T-helper 22 cell (primary cell): ENCODE results near the gene IL23A.
"Not testable (repeated sequence)": the region's sequence is repeated elsewhere in the genome, so short reads cannot be mapped to it uniquely, and the experiment has no call there.

Experiments used
- DNase-seq: peaks from one replicate; pipeline ENCODE4 v3.0.0-alpha.2; 2020; ENCODE audit warnings: low read depth

Gene IL23A

DNA sequence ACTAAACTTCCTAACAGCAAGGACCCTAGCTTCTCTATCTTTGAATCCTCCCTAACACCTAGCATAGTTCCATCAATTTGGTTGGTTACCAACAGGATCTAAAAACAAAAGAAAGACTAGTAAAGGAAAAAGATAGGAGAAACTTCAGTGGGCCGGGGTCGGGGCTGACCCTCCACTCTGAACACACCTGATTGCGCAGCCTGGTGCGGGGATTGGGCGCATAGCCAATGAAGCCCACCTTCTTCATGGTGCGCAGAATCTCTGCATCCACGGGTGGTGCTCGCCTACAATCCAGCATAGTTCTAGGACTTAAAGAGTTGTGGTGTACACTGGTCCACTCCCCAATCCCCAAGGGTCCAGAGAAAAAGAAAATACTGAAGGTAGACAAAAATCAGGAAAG lies 12.6 kb upstream of the IL23A start:
- no peak for DNase-seq

DNA sequence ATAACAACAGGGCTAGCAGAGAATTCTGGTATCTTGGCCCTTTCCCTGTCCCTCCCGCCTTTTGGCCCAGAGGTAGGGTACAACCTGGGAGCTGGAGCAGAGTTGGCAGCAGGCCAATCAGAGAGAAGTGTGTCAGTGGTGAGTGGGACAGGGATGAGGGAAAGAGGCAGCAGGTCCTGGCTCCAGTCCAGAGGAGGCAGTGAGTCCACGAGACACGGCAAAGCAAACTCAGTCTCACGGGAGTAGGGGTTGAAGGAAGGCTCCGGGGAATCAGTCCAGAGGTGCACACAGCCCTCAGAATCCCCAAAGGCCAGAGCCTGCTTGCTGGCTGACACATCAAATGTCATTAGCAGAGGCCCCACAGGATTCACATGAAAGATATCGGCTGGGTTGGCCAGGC lies 12.2 kb upstream of the IL23A start:
- DNase-seq = no peak

DNA sequence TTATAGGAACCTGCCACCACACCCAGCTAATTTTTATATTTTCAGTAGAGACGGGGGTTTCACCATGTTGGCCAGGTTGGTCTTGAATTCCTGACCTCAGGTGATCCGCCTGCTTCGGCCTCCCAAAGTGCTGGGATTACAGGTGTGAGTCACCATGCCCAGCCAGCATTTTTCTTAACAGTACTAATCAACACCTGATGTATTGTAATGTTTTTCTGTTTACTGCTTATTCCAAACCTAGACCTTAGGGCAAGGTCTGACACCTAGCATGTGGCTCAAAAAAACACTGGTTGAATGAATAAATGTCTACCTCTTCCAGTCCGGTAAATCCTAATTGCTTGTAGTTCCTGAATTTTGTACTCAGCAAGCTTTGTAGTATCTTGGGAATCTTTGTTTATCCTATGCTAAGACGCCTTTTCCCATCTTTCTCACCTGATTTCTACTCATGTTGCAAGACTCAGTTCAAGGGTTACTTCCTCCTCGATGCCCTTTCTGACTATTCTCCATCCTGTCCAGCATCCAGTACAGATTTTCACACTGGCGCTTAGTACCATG lies 7.7 kb upstream of the IL23A start:
- no peak for DNase-seq

DNA sequence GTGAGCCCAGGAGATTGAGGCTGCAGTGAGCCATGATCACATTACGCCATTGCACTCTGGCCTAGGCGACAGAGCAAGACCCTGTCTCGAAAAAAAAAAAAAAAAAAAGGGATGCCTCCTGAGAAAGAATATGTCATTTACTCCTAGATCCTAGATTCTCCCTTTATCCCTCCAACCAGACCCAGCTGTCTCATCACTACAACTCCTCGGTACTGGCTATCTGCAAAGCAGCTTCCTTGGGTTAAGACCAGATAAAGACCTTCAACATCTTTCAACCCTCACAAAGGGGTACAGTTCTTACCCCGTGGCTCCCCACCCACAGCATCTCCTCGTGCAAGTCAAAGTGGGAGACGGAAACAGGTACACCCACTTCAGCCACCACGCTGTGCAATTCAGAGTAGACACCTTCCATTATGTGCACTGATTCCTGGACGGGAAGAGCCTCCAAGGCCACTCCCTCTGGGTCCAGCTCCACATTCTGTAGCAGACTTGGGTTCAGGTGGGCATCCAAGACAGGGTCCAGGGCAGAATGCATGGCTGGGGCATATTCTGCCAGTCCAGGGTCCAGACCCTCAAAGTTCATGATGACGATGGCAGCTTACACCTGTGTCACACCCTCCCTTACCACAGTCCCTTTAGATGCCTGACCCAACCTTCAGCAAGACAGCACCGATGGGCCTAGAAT lies 6.0 kb upstream of the IL23A start:
- DNase-seq = no peak

DNA sequence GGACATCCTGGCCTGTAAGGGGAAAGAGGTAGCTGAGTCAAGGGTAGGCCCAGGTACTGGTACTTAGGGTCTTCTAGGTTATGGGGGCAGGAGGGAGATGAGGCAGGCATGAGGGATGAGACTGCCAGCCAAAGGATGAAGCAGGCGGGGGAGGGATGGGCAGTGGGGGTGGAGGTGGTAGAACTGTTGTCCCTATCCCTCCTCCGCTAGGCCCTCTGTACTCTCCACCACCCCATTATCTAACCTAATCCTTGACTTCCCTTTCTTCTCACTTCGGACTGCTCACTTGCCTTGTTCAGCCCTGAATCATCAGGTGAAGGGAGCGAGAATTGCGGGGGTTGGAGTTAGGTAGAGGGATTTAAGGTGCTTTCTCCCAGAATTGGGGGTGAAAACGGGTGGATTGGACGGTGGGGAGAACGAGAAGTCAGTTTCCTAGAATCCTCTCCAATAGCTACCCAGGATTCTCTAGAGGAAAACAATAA lies 5.4 kb upstream of the IL23A start:
- DNase-seq = no peak

DNA sequence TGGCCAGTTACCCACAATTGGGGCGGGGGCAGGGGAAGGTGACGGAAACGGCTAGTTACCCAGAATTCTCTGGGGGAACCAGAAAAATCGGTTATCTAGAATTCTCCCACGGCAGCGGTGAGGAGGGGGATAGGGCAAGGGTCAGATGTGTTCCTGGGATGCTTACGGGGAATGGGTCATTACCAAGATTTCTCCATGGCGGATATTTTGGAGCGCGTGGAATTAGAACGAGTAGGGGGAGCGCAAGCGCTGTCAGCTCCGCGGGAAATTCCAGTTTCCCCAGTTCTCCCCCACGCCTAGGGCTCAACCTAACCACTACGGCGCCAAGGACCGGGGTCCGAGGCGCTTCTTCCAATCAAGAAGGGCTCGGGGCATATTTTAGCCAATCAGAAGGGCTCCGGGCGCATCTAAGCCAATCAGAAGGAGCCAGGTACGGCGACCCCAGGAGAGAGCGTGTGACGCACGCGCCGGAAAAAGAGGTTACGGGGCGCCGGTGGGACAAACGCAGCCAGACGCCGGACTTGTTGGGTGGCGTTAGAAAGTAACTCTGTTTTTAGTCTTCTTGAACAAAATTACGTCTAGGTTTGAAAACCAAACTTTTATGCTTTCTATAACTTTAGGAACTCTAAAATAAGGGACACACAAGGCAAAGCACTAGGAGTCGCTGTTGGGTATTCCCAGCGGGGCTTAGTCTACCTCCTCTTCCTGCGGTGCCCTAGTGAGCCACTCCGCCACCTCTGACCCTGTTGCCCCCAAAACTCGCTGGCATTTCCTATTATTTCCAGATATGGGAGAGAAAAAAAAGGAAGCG lies 4.8 kb upstream of the IL23A start, which contains the start of gene PAN2:
PAN2 (minus strand) TSS at position 322 of the 811 bp plus-strand sequence. CDS start 906 bp downstream, outside the sequence.
- DNase-seq = peak; percentile 90

DNA sequence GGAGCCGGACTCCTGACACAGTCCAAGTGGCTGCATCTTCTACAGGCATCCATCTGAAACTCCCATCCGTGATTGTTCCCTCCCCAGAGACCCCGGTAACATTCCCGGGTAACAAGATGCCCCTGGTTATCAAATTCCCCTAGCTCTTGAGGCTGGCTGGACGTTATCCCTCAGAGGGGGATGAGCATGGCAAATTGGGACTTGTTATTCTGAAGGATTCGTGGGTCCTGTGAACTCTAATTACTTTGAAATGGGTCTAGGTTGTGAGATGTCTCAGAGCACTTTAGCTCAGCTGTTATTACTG lies 4.2 kb upstream of the IL23A start:
- DNase-seq = no peak

DNA sequence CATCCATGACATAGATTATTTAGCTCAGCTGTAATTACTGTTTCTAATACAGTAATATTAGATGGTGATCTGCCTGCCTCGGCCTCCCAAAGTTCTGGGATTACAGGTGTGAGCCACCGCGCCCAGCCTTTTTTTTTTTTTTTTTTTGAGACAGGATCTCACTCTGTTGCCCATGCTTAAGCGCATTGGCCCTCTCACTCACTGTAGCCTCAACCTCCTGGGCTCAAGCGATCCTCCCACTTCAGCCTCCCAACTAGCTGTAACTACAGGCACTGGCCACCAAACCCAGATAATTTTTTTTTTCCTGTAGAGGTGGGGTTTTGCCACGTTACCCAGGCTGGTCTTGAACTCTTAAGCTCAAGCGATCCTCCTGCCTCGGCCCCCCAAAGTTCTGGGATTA lies 3.2 kb upstream of the IL23A start:
- not testable (repeated sequence) for DNase-seq

DNA sequence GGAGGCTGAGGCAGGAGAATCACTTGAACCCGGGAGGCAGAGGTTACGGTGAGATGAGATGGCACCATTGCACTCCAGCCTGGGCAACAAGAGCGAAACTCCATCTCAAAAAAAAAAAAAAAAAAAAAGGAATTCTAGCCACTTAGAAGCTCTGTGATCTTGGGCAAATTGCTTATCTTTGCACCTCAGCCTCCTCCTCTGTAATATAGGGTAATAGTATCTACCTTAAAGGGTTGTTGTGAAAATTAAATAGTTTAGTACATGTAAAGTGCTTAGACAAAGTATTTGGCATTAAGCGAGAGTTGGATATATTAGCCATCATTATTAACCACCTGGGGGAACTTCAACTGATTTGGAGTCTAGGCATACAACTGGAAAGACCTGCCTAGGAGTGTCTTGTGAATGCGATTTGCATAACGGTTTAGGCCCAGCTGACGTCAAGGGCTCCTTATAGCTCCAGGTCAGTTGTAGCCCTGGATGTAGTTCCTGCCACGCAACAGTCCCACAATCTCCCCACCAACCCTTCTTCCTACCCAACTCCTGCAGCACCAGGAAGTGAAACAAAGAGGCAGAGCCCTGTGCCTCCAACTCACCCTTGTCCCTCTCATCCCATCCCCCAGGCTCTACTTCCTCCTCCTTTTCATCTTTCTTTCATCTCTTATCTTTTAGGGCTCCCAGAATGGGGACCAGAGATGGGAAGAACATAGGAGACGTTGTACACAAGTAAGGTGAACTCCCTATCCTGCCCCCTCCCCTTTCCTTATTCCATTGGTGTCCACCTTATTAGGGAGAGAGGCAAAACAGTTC lies 2.1 kb upstream of the IL23A start:
- no peak for DNase-seq

DNA sequence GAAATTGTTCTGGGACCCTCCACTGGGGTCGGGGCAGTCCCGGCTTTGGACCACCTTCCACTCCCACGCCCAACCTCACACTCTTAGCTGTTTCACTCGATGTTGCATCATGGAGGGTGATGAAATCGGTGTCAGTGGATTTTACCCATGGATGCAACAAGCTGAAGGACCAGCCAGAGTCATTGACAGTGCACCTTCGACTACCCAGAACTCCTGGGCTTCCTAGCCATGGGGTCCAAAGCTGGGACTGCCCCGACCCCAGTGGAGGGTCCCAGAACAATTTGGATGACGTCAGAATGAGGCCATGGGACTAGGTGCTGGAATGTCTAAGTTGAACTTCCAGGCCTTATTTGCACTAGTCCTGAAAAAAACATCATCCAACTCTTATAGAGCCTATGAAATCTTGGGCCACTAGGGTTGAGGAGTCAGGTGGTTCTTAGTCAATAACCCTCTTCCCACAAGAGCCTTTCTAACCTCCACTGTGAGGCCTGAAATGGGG lies 882 bp upstream of the IL23A start:
- no peak for DNase-seq

DNA sequence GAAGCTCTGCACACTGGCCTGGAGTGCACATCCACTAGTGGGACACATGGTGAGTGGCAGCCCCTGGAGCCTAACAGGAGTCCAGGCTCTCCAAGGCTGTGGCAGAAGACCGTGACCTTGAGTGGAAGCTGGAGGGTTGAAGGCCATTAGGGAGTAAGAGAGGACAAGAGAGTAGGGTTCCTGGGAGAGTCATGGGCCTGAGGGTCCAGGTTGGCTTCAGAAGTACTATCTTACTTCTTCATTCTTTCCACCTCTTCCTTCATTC lies 406 bp downstream of the IL23A start:
- no peak for DNase-seq

DNA sequence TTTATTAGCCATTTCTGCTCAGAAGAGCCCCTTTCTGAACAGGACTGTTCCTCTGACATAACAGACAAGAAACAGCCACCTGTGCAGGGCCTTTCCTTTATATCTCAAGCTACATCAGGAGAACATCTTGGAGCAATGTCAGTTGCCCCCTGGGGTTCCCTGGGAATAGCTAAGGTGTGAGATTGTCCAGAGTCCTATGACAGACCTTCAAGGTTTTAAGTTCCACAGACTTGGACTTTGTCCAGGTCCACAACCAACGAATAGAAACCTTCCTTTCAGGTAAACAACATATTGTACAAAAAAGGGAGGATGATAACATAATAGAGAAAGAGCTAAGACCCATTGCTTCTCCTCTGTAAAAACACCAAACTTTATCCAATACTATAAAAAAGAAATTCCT lies 2.9 kb downstream of the IL23A start:
- no peak for DNase-seq

DNA sequence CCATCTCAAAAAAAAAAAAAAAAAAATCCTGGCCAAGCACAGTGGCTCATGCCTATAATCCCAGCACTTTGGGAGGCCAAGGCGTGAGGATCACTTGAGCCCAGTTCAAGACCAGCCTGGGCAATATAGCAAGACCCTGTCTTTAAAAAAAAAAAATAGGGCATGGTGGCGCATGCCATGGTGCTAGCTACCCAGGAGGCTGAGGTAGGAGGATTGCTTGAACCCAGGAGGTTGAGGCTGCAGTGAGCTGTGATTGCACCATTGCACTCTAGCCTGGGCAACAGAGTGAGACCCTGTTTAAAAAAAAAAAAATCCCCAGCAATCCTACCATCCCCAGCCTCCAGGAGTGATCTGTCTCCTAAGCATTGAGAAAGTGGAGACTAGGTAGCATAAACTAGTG lies 3.6 kb downstream of the IL23A start:
- not testable (repeated sequence) for DNase-seq

DNA sequence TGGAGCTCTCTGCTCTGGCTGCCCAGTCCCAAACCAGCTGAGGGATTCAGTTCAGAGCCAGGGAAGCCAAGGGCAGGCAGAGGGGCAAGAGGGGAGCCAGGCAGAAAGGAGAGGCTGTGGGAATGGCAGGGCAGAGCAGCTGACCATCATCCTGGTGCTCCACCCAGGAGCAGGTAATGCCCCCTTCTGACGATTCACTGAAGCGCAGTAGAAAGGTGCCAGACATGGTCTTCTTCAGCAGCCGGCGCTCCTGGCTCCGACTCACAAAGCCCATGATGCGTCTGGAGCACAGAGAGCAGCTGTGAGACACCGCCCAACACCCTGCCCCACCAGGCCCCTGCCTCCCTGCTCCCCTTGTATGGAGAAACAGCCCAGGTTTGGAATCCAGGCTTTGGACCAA lies 8.0 kb downstream of the IL23A start:
- DNase-seq = no peak

DNA sequence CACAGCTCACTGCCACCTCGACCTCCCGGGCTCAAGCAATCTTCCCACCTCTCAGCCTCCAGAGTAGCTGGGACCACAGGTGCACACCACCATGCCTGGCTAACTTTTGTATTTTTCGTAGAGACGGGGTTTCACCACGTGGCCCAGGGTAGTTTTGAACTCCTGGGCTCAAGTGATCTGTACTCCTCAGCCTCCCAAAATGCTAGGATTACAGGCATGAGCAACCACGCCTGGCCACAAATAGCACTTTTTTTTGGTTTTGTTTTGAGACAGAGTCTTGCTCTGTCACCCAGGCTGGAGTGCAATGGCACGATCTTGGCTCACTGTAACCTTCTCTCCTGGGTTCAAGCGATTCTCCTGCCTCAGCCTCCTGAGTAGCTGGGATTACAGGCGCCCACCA lies 8.6 kb downstream of the IL23A start:
- not testable (repeated sequence) for DNase-seq

DNA sequence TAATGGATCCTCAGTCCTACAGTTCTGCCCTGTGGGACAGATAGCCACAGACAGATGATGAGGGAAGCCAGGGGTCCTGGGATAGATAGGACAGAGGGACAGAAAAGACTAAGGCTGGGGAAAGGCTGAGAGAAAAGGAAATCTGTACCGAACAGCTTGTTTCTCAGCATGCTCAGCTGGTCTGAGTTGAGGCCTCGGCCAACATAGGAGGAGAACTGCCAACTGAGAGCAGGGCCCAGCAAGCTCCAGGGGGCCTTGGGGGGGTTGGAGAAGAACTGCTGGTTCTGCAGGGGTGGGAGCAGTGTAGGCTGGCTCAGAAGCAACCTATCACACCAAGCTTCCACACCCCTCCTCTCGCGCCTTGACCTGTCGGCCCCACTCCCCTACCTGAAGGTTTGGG lies 10.1 kb downstream of the IL23A start:
- DNase-seq = no peak

DNA sequence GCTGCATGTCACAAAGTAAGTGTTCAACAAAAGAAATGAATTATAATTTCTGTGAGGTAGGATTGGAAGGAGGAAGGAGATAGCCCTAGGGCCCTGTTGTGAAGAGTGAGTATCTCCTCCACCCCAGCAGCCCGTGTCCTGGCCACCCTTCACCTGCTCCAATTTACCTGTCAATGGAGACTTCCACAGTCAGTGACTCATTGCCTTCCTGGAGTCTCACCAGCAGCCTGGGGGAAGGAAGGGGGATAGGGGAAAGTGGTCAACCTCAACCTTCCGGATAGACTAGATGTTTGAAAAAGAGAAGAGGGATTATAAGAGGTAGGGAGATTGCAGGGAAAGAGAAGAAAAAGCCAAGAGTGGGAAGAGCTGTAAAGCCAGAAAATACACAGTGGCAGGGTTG lies 12.0 kb downstream of the IL23A start:
- no peak for DNase-seq

DNA sequence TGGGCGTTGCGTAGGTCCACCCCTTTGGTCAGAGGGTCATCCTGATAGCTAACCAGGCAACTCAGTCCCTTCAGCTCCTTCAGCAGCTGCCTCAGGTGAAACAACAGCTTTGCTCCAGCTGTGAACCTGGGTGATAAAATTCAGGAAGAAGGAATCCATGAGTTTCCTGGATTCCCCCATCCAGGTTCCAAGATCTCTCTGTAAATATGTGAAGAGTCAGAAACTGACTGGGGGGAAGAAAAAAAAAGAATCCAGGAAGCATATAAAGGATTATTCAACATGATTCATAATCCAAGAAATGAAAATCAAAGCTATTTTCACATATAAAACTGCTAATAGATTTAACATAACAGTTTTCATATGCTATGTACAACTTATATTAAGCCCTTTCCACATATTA lies 12.6 kb downstream of the IL23A start:
- no peak for DNase-seq

DNA sequence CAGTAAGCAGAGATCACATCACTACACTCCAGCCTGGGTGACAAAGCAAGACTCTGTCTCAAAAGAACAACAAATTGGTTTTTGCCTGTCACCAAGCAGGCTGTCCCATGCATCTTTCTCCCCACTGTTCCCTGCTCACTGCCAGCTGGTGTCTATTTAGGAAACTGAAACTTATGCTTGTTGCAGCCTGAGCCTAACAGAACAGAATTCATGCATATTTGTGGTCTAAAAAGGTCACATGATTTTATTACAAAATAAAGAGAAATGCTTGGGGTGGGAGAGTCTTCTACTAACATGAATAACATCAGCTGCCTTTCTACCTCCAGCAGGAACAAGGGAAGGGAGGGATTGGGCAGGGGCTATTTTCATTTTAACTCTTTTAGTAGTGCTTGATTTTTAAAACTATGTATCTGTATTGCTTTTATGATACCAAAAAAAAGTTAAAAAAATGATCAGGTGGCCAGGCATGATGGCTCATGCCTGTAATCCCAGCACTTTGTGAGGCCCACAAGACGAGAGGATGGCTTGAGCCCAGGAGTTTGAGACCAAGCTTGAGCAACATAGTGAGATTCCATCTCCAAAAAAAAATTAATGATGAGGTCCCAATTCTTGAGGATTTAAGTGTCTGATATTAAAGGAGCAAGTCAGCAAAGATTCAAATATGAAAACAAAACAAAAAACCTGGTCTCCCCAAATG lies 20.3 kb downstream of the IL23A start:
- DNase-seq = no peak

DNA sequence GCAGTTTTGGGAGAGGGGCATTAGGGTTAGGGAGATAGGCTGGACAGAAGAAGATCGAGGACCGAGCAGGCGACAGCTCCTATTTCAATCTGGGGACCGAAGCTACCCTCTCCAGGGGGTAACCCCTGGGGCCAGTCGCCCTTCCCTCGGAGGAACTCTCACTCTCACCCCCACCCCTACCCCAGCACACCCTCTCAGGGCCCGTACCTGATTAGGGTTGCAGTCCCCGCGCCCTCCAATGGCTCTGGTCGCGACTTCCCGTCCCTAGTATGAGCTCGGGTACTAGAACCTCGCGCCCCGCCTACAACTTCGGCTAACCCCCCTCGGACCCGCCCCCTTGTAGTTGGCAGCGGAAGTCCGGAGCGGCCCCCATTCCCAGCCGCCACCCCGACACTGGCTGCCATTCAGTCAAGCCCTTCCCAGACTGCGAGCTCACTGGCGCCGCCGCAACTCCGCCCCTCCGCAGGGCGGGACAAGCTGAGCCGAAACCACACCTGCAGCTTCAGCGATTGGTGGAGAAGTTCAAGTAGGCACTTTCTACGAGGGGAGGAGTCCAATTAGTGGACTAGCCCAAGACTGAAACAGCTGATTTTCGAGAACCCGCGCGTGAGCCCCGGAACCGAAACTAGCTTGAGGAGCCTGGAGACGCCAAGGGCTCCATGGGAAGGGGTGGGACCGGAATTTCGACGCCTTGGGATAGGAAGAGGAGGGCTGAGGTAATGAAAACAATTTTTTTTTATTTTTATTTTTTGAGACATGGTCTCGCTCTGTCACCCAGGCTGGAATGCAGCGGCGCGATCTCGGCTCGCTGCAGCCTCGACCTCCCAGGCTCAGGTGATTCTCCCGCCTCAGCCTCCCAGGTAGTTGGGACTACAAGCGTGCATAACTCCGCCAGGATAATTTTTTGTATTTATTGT lies 21.4 kb downstream of the IL23A start, which contains the start of gene STAT2:
STAT2 (minus strand) TSS at position 257 of the 917 bp plus-strand sequence. CDS start 3,536 bp downstream, outside the sequence.
- DNase-seq = peak; percentile 99
